SK-N-SH (cell line): ENCODE measurements around the gene GSK3A.

Experiments
- CHD2 ChIP-seq: fragments of 150-350 bp; IDR thresholded peaks from 2 replicates; pipeline ENCODE4 v1.6.1; 2018; ENCODE audit warnings: low read length; ENCODE audit not compliant: partially characterized antibody
- EZH2phosphoT487 ChIP-seq: fragments of 200-600 bp; sonication (generic); IDR thresholded peaks from 2 replicates; pipeline ENCODE4 v1.6.1; 2017; ENCODE audit warnings: low read depth, mixed run types, mild to moderate bottlenecking, antibody characterized with exemption, moderate library complexity, borderline replicate concordance
- MXI1 ChIP-seq: IDR thresholded peaks from 2 replicates; pipeline ENCODE4 v1.6.1; 2012; ENCODE audit warnings: mild to moderate bottlenecking, low read depth, low read length, improper control_type of control experiment
- NRF1 ChIP-seq: IDR thresholded peaks from 2 replicates; pipeline ENCODE4 v1.6.1; 2012; ENCODE audit warnings: low read depth, mild to moderate bottlenecking, low read length
- POLR2AphosphoS5 ChIP-seq: IDR thresholded peaks from 2 replicates; pipeline ENCODE4 v1.6.1; 2012; ENCODE audit warnings: low read depth, low read length
- RAD21 ChIP-seq: IDR thresholded peaks from 2 replicates; pipeline ENCODE4 v1.6.1; 2012; ENCODE audit warnings: mild to moderate bottlenecking, low read length
- RCOR1 ChIP-seq: fragments of 150-350 bp; IDR thresholded peaks from 2 replicates; pipeline ENCODE4 v1.6.1; 2017; ENCODE audit warnings: antibody characterized with exemption, low read length
- RXRA ChIP-seq: IDR thresholded peaks from 2 replicates; pipeline ENCODE4 v1.4.0; 2012; ENCODE audit warnings: low read depth, mild to moderate bottlenecking, borderline replicate concordance
- SMC3 ChIP-seq: IDR thresholded peaks from 2 replicates; pipeline ENCODE4 v1.6.1; 2012; ENCODE audit warnings: low read depth, low read length, improper control_type of control experiment
- TAF1 ChIP-seq: IDR thresholded peaks from 2 replicates; pipeline ENCODE4 v1.6.1; 2012; ENCODE audit warnings: low read depth, mild to moderate bottlenecking, low read length, moderate library complexity, borderline replicate concordance
- TEAD4 ChIP-seq: IDR thresholded peaks from 2 replicates; pipeline ENCODE4 v1.4.0; 2012; ENCODE audit warnings: mild to moderate bottlenecking, borderline replicate concordance; ENCODE audit not compliant: insufficient read depth
- ZBTB33 ChIP-seq: IDR thresholded peaks from 2 replicates; pipeline ENCODE4 v1.4.0; 2012; ENCODE audit warnings: low read depth, borderline replicate concordance
- TF ChIP-seq, protein P1 (sequence below): fragments of 200-600 bp; sonication (generic); IDR thresholded peaks from 2 replicates; pipeline ENCODE4 v1.6.1; 2017; ENCODE audit warnings: antibody characterized with exemption, mild to moderate bottlenecking, moderate library complexity
- TF ChIP-seq, protein P2 (sequence below): IDR thresholded peaks from 2 replicates; pipeline ENCODE4 v1.6.1; 2012; ENCODE audit warnings: mild to moderate bottlenecking, low read depth, low read length, moderate library complexity

GRCh38 chr19:42272535-42272897, 30.1 kb upstream of the GSK3A start:
- no peak for TF ChIP-seq ZBTB33
- TF ChIP-seq, protein P1, sequence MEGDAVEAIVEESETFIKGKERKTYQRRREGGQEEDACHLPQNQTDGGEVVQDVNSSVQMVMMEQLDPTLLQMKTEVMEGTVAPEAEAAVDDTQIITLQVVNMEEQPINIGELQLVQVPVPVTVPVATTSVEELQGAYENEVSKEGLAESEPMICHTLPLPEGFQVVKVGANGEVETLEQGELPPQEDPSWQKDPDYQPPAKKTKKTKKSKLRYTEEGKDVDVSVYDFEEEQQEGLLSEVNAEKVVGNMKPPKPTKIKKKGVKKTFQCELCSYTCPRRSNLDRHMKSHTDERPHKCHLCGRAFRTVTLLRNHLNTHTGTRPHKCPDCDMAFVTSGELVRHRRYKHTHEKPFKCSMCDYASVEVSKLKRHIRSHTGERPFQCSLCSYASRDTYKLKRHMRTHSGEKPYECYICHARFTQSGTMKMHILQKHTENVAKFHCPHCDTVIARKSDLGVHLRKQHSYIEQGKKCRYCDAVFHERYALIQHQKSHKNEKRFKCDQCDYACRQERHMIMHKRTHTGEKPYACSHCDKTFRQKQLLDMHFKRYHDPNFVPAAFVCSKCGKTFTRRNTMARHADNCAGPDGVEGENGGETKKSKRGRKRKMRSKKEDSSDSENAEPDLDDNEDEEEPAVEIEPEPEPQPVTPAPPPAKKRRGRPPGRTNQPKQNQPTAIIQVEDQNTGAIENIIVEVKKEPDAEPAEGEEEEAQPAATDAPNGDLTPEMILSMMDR = no peak
- TF ChIP-seq POLR2AphosphoS5 = no peak
- no peak for TF ChIP-seq MXI1
- TF ChIP-seq SMC3 = no peak
- no peak for TF ChIP-seq RAD21
- TF ChIP-seq, protein P2, sequence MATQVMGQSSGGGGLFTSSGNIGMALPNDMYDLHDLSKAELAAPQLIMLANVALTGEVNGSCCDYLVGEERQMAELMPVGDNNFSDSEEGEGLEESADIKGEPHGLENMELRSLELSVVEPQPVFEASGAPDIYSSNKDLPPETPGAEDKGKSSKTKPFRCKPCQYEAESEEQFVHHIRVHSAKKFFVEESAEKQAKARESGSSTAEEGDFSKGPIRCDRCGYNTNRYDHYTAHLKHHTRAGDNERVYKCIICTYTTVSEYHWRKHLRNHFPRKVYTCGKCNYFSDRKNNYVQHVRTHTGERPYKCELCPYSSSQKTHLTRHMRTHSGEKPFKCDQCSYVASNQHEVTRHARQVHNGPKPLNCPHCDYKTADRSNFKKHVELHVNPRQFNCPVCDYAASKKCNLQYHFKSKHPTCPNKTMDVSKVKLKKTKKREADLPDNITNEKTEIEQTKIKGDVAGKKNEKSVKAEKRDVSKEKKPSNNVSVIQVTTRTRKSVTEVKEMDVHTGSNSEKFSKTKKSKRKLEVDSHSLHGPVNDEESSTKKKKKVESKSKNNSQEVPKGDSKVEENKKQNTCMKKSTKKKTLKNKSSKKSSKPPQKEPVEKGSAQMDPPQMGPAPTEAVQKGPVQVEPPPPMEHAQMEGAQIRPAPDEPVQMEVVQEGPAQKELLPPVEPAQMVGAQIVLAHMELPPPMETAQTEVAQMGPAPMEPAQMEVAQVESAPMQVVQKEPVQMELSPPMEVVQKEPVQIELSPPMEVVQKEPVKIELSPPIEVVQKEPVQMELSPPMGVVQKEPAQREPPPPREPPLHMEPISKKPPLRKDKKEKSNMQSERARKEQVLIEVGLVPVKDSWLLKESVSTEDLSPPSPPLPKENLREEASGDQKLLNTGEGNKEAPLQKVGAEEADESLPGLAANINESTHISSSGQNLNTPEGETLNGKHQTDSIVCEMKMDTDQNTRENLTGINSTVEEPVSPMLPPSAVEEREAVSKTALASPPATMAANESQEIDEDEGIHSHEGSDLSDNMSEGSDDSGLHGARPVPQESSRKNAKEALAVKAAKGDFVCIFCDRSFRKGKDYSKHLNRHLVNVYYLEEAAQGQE = no peak
- no peak for TF ChIP-seq TEAD4
- TF ChIP-seq NRF1 = no peak
- TF ChIP-seq TAF1 = no peak
- no peak for TF ChIP-seq RCOR1
- no peak for TF ChIP-seq RXRA
- TF ChIP-seq CHD2 = no peak
- no peak for TF ChIP-seq EZH2phosphoT487
